Bone marrow (tissue), 2 donors: ENCODE data around the gene SHISAL2B.
"Not testable (repeated sequence)": the region's sequence is repeated elsewhere in the genome, so short reads cannot be mapped to it uniquely, and the experiment has no call there.

ENCODE experiments used
- DNase-seq, 2 donors: peaks; one replicate each; lab custom pipeline; 2025; lab: John Stamatoyannopoulos, UW

The SHISAL2B gene

DNA sequence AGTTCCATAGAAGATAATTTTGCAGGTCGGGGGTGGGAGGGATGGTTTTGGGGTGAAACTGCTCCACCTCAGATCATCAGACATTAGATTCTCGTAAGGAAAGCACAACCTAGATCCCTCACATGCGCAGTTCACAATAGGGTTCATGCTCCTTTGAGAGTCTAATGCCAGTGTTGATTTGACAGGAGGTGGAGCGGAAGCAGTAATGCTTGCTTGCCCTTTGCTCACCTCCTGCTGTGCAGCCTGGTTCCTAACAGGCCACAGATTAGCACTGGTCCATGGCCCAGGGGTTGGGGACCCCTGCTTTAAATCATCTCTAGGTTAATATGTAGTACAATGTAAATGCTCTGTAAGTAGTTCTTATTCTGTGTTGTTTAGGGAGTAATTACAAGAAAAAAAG lies 10.5 kb downstream of the SHISAL2B start:
- DNase-seq: no peak

DNA sequence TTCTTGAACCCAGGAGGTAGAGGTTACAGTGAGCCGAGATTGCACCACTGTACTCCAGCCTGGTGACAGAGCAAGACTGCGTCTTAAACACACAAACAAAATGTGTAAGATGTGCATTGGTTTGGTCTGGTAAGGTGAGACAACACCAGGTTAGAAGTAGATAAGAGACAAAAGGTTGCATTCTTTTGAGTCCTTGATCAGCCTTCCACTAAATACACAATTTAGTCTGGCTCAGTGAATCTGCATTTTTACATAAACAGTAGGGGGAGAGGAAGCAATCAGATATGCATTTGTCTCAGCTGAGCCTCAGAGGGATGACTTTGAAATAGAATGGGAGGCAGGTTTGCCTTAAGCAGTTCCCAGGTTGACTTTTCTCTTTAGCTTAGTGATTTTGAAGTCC lies 15.8 kb downstream of the SHISAL2B start:
- DNase-seq: not testable (repeated sequence)

DNA sequence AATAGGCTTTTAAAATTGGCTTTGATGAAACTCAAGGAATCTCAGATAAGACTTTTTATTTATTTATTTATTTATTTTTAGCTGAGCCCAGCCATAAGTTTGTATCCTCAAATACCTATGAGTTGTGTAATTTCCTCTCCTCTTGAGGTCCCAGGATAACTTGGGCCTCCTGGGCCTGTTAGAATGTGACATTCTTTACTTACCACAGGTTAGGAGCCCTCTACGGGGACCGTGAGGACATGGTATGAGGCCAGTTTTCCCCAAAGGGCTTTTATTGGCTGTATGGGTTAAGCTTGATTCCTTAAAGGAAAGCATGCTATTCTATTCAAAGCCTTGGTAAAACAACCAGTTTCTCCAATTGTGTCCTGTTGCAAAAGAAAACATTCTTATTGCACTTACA lies 16.9 kb downstream of the SHISAL2B start:
- no peak for DNase-seq

DNA sequence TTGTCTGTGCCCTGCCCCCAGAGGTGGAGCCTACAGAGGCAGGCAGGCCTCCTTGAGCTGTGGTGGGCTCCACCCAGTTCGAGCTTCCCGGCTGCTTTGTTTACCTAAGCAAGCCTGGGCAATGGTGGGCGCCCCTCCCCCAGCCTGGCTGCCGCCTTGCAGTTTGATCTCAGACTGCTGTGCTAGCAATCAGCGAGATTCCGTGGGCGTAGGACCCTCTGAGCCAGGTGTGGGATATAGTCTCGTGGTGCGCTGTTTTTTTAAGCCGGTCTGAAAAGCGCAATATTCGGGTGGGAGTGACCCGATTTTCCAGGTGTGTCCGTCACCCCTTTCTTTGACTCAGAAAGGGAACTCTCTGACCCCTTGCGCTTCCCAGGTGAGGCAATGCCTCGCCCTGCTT lies 24.2 kb downstream of the SHISAL2B start:
- DNase-seq: not testable (repeated sequence)

DNA sequence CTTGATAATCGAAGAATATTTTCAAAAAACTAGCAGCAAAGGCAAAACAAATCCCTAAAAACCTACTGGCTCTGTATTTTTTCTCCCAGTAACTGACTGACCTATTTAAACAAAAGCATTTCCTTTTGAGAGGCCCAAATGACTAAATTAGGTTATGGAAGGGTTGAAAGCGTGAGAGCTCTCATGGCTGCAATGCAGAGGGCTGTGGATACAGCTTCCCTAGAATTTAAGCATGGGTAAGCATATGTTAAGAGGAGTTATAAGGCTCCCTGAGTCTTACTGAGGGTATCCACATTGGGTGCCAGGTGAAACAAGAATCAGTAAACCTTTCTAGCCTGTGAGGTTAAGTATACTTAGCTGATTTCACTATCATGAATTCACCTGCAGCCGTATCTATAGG lies 32.3 kb downstream of the SHISAL2B start:
- DNase-seq: no peak

DNA sequence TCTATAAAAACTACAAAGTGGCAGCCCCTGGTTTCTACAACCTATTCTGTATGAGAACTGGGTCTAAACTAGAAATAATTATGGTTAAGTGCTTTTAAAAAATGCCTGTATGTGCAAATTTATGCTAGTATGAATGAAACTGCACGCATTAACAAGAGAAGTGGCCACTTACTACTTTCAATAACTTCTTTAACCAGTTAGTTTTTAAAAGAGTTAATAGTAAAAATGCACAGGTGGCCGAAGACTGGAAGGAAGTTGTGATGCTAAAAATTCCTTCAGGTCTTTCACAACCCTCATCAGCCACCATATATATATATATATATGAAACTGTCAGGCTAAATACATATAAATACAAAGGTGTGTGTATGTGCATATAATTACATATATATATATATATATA lies 36.8 kb downstream of the SHISAL2B start:
- DNase-seq: no peak

DNA sequence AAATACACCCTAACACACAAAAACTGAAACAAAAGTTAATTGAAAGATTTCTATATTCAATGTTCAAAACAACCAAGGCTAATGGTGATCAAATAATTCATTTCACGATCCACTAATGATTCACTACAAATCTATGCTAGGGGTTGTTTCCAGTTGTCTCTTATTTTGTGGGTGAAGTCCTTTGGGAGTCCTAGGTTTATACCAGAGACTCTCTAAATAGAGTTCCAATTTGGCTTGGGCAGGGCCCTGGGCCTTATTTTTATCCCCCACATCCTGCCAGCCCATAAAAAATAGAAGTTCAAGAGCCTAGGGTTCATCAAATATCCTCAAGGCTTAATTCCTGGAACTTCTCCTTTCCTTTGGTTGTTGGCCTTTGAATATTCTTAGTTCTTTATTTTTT lies 52.1 kb downstream of the SHISAL2B start:
- DNase-seq: no peak

DNA sequence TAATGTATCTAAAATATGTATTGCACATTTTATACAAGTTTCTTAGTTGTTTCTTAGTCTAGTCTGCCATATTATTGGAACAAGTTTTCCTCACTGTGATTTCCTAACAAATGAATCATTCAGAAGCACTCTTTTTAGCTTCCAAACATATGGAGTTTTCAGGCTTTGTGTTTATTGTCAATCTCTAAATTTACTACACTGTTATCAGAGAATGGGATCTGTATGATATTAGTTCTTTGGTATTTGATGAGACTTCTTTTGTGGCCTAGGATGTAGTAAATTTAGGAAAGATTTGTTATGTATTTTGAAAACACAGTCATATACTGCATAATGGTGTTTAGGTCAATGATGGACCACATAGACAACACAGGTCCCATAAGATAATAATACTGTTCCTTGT lies 52.5 kb downstream of the SHISAL2B start:
- DNase-seq: no peak

DNA sequence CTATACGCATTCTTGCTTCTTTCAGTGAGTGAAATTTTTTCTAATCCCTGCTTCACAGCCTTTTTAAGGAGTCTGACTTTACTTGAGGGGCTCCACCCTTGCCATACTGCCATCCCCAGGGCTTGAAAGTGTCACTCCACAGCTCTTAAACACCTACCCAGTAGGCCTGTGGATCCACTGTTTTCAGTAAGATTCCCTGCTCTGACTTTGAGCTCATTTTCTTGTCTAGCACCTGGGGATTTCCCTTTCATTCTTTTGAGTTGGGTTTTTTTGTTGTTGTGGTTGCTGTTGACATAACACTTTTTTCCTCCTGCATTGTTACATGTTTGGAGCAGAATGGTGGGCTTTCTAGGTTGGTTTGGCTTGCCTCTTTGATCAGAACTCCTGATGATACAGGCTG lies 54.6 kb downstream of the SHISAL2B start:
- DNase-seq: no peak

DNA sequence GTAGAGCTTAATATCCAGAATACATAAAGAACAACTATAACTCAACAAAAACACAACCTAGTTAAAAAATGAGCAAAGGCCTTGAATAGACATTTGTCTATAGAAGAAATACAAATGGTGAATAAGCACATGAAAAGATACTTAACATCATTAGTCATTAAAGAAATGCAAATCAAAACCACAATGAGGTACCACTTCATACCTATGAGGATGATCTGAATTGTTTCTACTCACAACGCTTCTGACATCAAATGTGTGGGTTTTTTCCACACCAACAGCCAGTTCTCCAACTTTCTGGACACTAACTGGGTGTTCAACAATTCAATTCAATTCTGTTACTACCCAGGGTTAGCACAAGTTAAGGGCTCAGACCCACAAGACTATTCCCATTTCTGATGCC lies 56.1 kb downstream of the SHISAL2B start:
- no peak for DNase-seq

DNA sequence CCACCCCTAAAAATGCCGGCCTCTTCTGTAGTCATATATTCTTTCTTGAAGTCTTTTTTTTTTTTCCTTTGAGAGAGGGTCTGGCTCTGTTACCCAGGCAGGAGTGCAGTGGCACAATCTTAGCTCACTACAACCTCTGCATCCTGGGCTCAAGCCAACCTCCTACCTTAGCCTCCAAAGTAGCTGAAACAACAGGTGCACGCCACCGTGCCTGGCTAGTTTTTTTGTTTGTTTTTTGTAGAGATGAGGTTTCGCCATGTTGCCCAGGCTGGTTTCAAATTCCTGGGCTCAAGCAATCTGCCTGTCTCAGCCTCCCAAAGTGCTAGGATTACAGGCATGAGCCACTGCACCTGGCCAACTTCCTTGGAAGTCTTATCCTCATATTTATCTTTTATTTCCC lies 59.1 kb downstream of the SHISAL2B start:
- no peak for DNase-seq

DNA sequence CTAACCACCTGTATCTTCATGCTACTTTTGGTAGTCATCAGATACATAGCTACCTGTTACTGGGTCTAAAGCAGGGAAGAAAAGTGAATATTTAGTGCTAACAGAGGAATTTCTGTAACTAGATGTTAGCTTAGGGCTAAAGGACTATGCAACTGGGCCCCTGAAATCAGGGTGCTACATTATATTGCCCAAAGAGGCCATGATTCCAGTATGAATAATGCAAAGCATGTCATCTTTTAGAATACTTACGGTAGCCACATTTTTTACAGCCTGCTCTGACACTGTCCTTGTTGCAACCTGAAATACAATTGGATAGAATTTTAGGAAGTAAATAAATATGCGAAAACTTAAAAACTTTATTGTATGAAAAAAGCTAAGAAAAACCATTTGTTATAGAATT lies 63.8 kb downstream of the SHISAL2B start:
- DNase-seq: no peak

DNA sequence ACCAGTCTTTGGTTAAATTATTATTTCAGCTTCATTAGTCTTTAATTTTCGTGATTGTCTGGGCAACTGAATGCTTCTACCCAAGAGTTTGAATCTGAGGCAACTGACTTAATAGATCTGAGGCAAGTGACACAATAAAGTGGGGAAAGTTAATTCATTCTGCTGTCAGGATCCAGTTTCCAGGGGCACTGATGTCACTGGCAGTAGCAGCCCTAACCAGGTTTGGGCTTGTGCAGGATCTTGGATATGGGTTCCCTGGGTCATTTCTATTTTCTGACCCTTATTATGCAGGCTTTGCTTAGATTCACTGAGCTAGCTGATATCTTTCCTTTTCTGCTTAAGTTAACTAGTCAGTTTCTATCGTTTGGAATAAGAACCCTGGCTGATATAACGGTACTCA lies 68.6 kb downstream of the SHISAL2B start:
- no peak for DNase-seq

DNA sequence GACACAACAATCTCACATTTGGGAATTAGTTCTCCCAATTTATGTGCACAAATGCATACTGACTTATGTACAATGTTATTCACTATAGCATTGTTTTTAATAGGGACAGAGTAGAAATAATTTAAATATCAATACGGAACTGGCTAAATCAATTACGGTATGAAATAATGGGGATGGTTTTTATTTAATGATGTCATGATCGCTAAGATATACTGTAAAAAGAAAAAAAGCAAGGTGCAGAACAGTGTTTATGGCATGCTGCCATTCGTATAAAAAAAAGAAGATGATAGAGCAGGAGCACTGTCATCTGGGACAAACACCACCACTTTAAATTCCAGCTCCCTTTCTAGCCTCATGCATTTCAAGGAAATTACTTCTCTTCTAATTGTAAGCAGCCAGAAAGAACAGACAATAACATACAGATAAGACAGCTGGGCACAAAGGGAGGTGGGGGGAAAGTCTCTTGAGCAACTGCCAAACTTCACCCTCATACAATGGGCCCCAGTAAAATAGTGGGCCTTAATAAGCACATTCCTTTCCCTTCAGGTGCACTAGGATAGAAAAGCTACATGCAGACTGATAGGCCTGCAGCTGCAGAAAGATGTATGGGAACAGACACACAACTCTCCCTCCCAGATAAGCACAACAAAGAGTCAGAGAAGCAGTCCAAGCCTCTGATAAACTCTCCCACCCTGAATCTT lies 69.8 kb downstream of the SHISAL2B start:
- no peak for DNase-seq

DNA sequence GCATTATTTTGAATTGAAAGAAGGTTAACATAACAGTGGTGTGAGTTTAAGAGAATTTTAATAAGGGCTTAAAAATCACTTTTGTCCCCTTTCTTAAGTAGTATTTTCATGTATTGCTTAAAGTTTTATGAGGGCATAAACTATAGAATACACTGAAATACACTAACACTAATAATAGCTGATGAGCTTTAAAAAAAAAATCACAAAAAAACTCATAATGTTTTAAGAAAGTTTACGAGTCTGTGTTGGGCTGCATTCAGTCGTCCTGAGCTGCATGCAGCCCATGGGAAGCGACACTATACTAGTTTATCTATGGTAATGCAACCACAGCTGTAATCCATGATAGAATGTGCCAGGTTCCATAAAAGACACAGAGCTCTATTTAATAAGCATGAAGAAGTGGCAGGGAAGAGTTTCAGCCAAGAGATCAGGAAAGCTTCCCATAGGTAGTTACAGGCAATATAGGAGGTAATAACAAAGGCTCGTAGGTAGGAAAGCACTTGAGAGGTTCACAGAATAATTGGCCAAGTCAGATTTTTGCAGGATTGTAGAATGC lies 73.7 kb downstream of the SHISAL2B start:
- no peak for DNase-seq

DNA sequence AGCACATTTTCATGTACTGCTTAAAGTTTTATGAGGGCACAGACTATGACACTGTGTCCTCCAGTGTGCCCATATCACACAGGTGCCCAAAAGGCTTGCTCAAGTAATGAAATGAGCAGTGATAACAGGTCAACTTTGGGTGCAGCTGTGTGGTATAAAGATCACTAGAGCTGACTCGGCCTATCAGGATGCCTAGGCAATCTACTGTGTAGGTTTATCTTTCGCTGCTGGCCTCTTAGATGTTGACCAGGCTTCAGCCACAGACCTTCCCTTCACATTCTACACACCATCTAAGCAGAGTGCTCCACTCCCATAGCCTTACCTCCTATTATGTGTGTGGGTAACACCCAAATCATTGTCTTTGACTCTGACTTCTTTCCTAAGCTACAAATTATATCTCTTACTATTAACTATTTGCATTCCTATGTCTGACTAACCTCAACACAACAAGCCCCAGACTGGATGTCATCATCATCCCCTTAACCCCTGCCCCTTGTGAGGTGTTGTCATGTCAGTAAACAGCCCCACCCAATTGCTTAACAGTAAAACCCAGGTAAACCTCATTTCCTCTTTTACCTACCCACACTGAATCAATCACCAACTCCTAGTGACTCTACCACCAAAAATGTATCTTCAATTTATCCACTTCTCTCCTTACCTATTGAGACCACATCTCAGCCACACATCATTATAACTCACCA lies 75.7 kb downstream of the SHISAL2B start:
- DNase-seq: no peak

DNA sequence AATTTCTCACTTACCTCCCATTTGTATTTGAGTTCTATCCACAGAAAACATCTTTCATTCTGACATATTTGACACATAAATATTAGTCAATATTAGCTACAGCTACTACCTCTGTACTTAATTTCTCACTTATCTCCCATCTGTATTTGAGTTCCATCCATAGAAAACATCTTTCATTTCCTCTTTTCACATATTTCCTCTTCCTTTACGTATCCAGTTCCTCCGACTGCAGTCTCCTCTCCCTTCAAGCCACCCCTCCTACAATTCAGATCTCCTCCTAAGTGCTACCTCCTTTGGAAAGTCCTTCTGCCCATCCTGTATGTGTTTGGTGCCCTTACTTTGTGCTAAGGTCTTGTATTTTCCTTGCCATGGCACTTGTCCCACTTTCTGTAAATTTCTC lies 76.6 kb downstream of the SHISAL2B start:
- DNase-seq: no peak
